GM18868 (cell line): ENCODE results near the gene GKAP1.
"Not testable (repeated sequence)": the region's sequence is repeated elsewhere in the genome, so short reads cannot be mapped to it uniquely, and the experiment has no call there.

Experiments used
- ATAC-seq: cut with Tn5 transposase; IDR thresholded peaks from one replicate; pipeline ENCODE4 v1.9.1; 2021; ENCODE audit warnings: mild to moderate bottlenecking, moderate library complexity; ENCODE audit not compliant: unreplicated experiment

Gene GKAP1

DNA sequence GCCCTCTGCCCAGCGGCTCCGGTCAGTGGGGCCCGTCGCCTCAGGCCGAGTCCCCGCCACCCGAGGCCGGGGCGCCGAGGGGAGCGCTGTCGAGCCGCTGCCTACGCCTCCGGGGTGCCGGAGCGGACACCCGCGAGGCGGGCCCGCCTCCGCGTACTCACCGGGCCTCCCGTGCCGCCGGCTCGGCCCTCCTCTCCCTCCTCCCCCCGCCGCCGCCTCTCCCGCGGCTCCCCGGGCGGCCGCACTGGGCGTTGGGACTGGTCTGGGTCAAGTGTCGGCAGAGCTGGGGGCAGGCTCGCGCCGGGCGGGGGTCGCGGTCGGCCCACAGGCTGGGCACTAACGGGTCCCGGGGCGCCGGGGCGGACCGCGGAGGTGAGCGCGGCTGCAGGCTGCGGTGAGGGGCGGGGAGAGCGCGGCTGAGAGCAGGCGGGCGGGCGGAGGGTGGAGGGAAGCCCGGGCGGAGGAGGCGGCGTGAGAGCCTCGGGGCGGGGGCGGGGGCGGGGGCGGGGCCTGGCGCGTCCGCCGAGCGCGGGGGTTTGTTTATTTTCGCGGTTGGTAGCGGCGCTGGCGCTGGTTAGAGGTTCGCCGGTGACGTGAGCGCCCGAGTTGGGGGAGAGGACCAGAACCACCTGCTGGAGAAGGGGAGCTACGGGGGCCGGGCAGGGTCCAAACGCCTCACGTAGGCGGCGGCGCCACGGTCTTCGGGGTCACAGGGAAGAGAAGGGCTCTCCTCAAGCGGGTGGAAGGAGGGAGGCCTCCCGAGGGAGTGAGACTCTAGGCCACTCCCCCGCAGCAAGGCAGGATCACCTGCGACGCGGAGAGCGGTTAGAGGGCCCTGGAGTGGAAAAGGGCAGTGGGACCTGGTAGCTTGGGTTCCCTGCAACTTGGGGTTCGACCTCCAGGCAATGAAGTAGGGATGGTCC is at the start of gene GKAP1:
GKAP1 (minus strand) TSS at position 414 of the 923 bp plus-strand sequence. CDS start 11,252 bp downstream, outside the sequence.
- ATAC-seq: peak; percentile 81

- ATAC-seq: peak; percentile 95
These were observed 32.3 kb upstream of the GKAP1 start for GRCh38 chr9:83849895-83850294.

- not testable (repeated sequence) for ATAC-seq
These were observed 19.6 kb upstream of the GKAP1 start for GRCh38 chr9:83837070-83837643.

GRCh38 chr9:83830426-83831071 is 13.0 kb upstream of the GKAP1 start:
- ATAC-seq: not testable (repeated sequence)

GRCh38 chr9:83824986-83825623 is 7.5 kb upstream of the GKAP1 start:
- not testable (repeated sequence) for ATAC-seq

DNA sequence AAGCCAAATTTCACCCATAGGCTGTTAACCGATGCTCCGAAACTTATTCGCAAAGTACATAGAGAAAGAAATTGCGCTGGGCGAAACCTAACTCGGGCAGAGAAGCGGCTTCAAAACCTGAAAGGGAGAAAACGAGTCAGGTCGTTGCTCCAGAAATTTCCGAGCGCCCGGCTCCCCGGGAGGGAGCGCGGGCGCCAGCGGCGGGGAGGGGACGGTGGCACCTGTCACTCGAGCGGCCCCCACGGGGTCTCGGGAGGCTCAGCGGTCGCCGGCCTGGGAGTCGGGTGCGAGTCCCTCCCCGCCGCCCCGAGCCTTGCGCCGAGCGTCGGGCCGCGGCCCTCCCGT is 586 bp downstream of the GKAP1 start:
- not testable (repeated sequence) for ATAC-seq

DNA sequence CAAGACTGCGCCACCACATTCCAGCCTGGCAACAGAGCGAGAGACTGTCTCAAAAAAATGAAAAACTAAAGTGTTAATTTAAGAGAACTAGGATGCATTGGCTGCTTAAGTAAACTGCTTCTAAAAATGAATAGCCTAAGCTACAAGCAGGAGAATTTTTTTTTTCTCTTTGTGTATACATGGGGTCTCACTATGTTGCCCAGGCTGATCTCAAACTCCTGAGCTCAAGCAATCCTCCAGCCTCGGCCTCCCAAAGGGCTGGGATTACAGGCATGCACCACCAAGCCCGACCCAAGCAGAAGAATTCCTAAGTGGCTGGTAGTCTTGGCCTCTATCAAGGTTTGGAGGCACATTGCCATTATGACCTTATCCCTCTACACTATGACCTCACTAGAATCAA is 2.4 kb downstream of the GKAP1 start:
- not testable (repeated sequence) for ATAC-seq

GRCh38 chr9:83809213-83809612 is 8.4 kb downstream of the GKAP1 start:
- ATAC-seq: not testable (repeated sequence)

- not testable (repeated sequence) for ATAC-seq
These were observed 13.1 kb downstream of the GKAP1 start for GRCh38 chr9:83804454-83804853.

GRCh38 chr9:83803941-83804340 is 13.6 kb downstream of the GKAP1 start:
- ATAC-seq: not testable (repeated sequence)

DNA sequence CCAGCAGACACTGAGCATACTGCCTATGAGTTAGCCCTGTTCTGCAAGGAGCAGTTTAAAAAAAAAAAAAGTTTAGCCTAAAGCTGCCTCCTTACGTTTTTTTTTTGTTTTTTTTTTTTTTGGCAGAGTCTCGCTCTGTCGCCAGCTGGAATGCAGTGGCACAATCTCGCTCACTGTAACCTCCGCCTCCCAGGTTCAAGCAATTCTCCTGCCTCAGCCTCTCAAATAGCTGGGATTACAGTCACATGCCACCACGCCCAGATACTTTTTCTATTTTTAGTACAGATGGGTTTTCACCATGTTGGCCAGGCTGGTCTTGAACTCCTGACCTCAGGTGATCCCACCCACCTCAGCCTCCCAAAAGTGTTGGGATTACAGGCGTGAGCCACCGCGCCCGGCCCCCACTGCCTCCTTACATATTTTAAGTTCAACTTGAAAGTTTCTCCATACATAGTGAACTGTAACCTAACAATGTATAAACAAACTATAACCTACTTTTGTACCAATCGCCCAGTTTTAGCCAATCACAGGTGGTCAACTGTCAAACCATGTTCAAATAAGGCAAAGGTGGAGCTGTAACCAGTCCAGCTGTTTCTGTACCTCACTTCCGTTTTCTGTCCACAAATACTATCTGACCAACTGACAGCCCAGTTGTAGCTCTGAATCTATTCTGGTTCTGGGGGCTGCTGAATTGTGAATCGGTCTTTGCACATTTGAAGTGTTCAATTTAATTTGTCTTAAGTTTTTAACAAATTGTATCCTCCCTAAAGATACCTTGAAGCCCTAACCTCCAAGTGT is 17.1 kb downstream of the GKAP1 start:
- ATAC-seq: no peak

GRCh38 chr9:83794051-83794450 is 23.5 kb downstream of the GKAP1 start:
- ATAC-seq: no peak

DNA sequence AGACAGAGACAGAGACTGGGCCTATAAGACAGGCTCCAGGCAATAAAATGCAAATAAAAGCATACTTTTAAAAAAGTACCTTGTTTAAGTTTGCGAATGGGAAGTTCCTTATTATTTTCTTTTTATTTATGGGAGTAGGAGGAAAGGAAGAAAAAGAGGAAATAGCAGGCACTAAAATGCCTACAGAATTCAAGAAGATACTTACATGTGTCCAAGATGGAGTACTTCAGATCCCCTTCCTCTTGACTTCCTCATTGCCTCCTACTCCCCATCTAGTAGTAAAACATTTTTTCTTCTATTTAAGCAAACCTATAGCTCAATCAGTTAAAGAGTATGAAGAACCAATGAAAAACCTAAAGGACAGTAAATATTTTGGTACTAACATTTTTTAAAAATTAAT is 24.8 kb downstream of the GKAP1 start:
- ATAC-seq: no peak

DNA sequence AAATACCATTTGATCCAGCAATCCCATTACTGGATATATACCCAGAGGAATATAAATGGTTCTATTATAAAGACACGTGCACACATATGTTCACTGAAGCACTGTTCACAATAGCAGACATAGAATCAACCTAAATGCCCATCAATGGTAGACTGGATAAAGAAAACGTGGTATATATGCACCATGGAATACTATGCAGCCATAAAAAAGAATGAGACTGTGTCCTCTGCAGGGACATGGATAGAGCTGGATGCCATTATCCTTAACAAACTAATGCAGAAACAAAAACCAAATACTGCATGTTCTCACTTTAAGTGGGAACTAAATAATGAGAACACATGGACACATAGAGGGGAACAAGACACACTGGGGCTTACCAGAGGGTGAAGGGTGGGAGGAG is 39.4 kb downstream of the GKAP1 start:
- no peak for ATAC-seq

- ATAC-seq: no peak
These were observed 41.6 kb downstream of the GKAP1 start for GRCh38 chr9:83775932-83776331.

- no peak for ATAC-seq
These were observed 44.7 kb downstream of the GKAP1 start for GRCh38 chr9:83772860-83773259.

DNA sequence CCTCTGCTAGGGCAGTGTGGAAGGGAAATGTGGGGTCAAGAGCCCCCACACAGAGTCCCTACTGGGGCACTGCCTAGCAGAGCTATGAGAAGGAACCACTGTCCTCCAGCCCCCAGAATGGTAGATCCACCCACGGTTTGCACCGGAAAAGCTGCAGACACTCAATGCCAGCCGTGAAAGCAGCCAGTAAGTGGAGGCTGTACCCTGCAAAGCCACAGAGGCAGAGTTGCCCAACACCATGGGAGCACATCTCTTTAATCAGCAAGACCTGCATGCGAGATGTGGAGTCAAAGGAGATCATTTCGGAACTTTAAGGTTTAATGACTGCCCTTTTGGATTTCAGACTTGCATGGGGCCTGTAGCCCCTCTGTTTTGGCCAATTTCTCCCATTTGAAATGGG is 52.2 kb downstream of the GKAP1 start:
- ATAC-seq: no peak

- ATAC-seq: peak; percentile 87
These were observed 63.1 kb downstream of the GKAP1 start for GRCh38 chr9:83754383-83754977.

- peak; percentile 67 for ATAC-seq
These were observed 67.9 kb downstream of the GKAP1 start for GRCh38 chr9:83749706-83750105.

DNA sequence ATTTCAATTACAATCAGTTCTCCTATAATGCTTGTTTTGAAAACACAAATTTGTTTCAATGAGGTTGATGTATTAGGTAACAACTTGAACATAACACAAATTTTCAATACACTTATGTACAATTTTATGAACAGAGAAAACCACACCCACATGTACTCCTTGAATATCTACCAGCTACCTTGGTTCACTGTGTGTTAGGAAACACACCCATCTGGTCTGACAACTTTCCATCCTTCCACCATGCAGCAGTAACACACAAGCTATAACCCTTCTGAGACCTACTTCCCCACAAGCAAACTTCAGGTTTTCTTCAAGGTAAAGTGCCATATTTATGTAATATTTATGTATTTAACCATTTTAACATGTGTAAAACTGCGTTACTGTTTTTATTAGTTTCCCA is 73.4 kb downstream of the GKAP1 start:
- no peak for ATAC-seq
